ENCODE measurements around the gene CCDC177.

DNA sequence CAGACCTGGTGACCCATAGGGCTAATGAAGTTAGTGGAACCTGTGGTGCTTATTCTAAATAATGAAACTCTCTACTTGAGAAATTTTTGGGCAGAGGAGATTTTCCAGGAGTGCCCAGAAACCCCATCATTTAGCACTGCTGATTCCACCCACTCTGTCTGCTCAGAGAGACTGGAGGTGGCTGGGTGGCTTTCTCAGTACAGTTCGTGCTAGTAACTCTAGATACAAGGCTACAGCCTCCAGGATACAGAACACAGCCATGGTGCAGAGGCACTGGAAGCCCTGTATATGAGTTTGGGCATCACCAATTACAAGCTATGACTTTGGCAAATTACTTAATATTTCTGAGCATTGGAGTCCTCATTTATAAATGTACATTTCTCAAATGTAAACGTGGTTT lies 32.4 kb downstream of the CCDC177 start:
- TF ChIP-seq, protein P1, sequence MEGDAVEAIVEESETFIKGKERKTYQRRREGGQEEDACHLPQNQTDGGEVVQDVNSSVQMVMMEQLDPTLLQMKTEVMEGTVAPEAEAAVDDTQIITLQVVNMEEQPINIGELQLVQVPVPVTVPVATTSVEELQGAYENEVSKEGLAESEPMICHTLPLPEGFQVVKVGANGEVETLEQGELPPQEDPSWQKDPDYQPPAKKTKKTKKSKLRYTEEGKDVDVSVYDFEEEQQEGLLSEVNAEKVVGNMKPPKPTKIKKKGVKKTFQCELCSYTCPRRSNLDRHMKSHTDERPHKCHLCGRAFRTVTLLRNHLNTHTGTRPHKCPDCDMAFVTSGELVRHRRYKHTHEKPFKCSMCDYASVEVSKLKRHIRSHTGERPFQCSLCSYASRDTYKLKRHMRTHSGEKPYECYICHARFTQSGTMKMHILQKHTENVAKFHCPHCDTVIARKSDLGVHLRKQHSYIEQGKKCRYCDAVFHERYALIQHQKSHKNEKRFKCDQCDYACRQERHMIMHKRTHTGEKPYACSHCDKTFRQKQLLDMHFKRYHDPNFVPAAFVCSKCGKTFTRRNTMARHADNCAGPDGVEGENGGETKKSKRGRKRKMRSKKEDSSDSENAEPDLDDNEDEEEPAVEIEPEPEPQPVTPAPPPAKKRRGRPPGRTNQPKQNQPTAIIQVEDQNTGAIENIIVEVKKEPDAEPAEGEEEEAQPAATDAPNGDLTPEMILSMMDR (IDR thresholded peaks at IDR 0.05; ENCODE audit: insufficient read depth, low read length, poor library complexity, severe bottlenecking): no peak
- no peak for TF ChIP-seq EZH2phosphoT487 (conservative IDR thresholded peaks at IDR 0.05; ENCODE audit: low read length)

Data from SU-DHL-6 (cell line).